Measurements from ENCODE around the gene RUNX3. TPM values are rescaled to one million over a fixed set of nuclear protein-coding genes. Genes with fewer than 3 reads are reported as not detected.

Gene RUNX3
- total RNA-seq, 1 experiment from 2014 or later = 1.1 TPM

DNA sequence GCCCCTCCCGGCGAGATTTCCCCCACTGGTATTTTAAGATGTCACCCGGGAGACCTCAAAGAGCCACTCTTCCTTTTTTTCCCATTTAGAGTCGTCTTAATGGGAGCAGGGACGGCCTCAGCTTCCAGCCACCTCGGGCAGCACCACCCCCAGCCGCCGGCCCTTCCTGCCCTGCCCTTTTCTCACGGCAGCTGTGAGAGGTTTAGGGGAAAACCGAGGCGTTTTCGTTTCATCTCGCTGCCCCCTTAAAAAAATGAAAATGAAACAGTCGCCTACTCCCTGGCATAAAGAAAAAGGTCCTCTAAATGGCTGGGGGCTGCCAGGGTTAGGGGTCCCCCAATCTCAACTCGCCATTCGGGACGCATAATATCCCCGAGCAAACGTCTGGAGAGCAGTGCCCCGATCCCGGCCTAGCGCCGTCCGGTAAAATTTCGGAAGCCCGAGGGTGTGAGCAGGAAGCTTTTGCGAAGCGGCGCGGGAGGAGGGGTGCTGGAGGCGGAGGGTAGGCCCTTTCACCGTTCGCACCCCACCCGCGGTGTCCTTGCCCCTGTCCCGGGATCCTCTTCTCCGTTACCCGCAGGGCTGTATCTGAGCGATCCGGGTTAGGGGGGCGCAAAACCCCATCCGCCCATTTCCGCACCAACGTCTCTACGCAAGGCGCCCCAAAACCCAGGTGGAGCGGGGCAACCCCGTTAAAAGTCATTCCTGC lies 1.2 kb downstream of the RUNX3 start:
- DNase-seq = no peak
- TF ChIP-seq, protein P1, sequence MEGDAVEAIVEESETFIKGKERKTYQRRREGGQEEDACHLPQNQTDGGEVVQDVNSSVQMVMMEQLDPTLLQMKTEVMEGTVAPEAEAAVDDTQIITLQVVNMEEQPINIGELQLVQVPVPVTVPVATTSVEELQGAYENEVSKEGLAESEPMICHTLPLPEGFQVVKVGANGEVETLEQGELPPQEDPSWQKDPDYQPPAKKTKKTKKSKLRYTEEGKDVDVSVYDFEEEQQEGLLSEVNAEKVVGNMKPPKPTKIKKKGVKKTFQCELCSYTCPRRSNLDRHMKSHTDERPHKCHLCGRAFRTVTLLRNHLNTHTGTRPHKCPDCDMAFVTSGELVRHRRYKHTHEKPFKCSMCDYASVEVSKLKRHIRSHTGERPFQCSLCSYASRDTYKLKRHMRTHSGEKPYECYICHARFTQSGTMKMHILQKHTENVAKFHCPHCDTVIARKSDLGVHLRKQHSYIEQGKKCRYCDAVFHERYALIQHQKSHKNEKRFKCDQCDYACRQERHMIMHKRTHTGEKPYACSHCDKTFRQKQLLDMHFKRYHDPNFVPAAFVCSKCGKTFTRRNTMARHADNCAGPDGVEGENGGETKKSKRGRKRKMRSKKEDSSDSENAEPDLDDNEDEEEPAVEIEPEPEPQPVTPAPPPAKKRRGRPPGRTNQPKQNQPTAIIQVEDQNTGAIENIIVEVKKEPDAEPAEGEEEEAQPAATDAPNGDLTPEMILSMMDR (IDR thresholded peaks at IDR 0.05; ENCODE audit: insufficient read depth in 1 of 2, low read depth in 1 of 2, low read length in 1 of 2, severe bottlenecking in 1 of 2, unreplicated experiment in 1 of 2) = no peak
- Mint-ChIP-seq H3K27ac (ENCODE audit: unreplicated experiment) (no peak overlapping the region), H3K36me3 (ENCODE audit: insufficient read depth, unreplicated experiment) (no peaks in the 10 kb centered on the region), H3K27me3 (ENCODE audit: insufficient read depth, unreplicated experiment) (peaks cover 4% of the 10 kb centered on the region), H3K4me3 (ENCODE audit: unreplicated experiment) (peak overlapping the region; percentile 35), H3K4me1 (ENCODE audit: low read depth, unreplicated experiment) (no peaks in the 10 kb centered on the region), H3K9me3 (ENCODE audit: unreplicated experiment) (no peaks in the 10 kb centered on the region)
- BruUV-seq (replicated peaks) = TSS peak; percentile 19
- ChIA-PET CTCF (no interaction called here), POLR2A (no interaction called here)
- Histone ChIP-seq H3K9me3 (no peaks in the 10 kb centered on the region), H3K4me3 (ENCODE audit: low read depth, low read length) (peak overlapping the region; percentile 42), H3K36me3 (ENCODE audit: control insufficient read depth, insufficient read depth, low read length) (no peaks in the 10 kb centered on the region), H3K4me1 (no peaks in the 10 kb centered on the region), H3K27me3 (replicated peaks; ENCODE audit: control insufficient read depth, insufficient read depth, low read length) (no peaks in the 10 kb centered on the region; the same call in 1 of the 2 replicates)
- intact Hi-C loops (cut with micrococcal nuclease; ENCODE audit: unreplicated experiment) = no loop called here

GRCh38 chr1:24927988-24928688 lies 1.9 kb downstream of the RUNX3 start:
- TF ChIP-seq, protein P1 (IDR thresholded peaks at IDR 0.05; ENCODE audit: insufficient read depth in 1 of 2, low read depth in 1 of 2, low read length in 1 of 2, severe bottlenecking in 1 of 2, unreplicated experiment in 1 of 2) = no peak
- DNase-seq = no peak
- ChIA-PET CTCF (no interaction called here), POLR2A (no interaction called here)
- H3K4me1 Mint-ChIP-seq (ENCODE audit: low read depth, unreplicated experiment) = no peaks in the 10 kb centered on the region
- no peaks in the 10 kb centered on the region for H3K36me3 Mint-ChIP-seq (ENCODE audit: insufficient read depth, unreplicated experiment)
- Histone ChIP-seq H3K4me3 (ENCODE audit: low read depth, low read length) (no peak overlapping the region), H3K27me3 (replicated peaks; ENCODE audit: control insufficient read depth, insufficient read depth, low read length) (no peaks in the 10 kb centered on the region), H3K9me3 (no peaks in the 10 kb centered on the region), H3K4me1 (no peaks in the 10 kb centered on the region), H3K36me3 (ENCODE audit: control insufficient read depth, insufficient read depth, low read length) (no peaks in the 10 kb centered on the region)
- intact Hi-C loops (cut with micrococcal nuclease; ENCODE audit: unreplicated experiment) = no loop called here
- no TSS peak for BruUV-seq (replicated peaks)
- H3K9me3 Mint-ChIP-seq (ENCODE audit: unreplicated experiment) = no peaks in the 10 kb centered on the region
- no peak overlapping the region for H3K27ac Mint-ChIP-seq (ENCODE audit: unreplicated experiment)
- H3K4me3 Mint-ChIP-seq (ENCODE audit: unreplicated experiment) = no peak overlapping the region
- H3K27me3 Mint-ChIP-seq (ENCODE audit: insufficient read depth, unreplicated experiment) = peaks cover 4% of the 10 kb centered on the region

GRCh38 chr1:24927473-24927872 lies 2.6 kb downstream of the RUNX3 start:
- Histone ChIP-seq H3K4me1 (no peaks in the 10 kb centered on the region), H3K9me3 (no peaks in the 10 kb centered on the region), H3K27me3 (replicated peaks; ENCODE audit: control insufficient read depth, insufficient read depth, low read length) (no peaks in the 10 kb centered on the region), H3K4me3 (ENCODE audit: low read depth, low read length) (no peak overlapping the region), H3K36me3 (ENCODE audit: control insufficient read depth, insufficient read depth, low read length) (no peaks in the 10 kb centered on the region)
- TF ChIP-seq, protein P1 (IDR thresholded peaks at IDR 0.05; ENCODE audit: insufficient read depth in 1 of 2, low read depth in 1 of 2, low read length in 1 of 2, severe bottlenecking in 1 of 2, unreplicated experiment in 1 of 2) = no peak
- Mint-ChIP-seq H3K27me3 (ENCODE audit: insufficient read depth, unreplicated experiment) (peaks cover 4% of the 10 kb centered on the region), H3K36me3 (ENCODE audit: insufficient read depth, unreplicated experiment) (no peaks in the 10 kb centered on the region), H3K4me3 (ENCODE audit: unreplicated experiment) (no peak overlapping the region), H3K27ac (ENCODE audit: unreplicated experiment) (no peak overlapping the region), H3K4me1 (ENCODE audit: low read depth, unreplicated experiment) (no peaks in the 10 kb centered on the region), H3K9me3 (ENCODE audit: unreplicated experiment) (no peaks in the 10 kb centered on the region)
- POLR2A ChIA-PET = no interaction called here
- BruUV-seq (replicated peaks) = no TSS peak
- intact Hi-C loops (cut with micrococcal nuclease; ENCODE audit: unreplicated experiment) = no loop called here
- no peak for DNase-seq
- CTCF ChIA-PET = no interaction called here

All from Caco-2 (cell line).